SK-N-SH (cell line): ENCODE data around the gene DSG3.

Experiments used
- EP300 ChIP-seq, 2 experiments: IDR thresholded peaks; 2 replicates each; pipeline versions ENCODE4 v1.4.0 to v1.6.1; 2012; ENCODE audit warnings: borderline replicate concordance in 1 of 2, low read depth in 1 of 2, low read length in 1 of 2
- FOXM1 ChIP-seq: IDR thresholded peaks from 2 replicates; pipeline ENCODE4 v1.4.0; 2012; ENCODE audit warnings: low read depth, mild to moderate bottlenecking
- GABPA ChIP-seq: IDR thresholded peaks from 2 replicates; pipeline ENCODE4 v1.4.0; 2012; ENCODE audit warnings: low read depth, mild to moderate bottlenecking
- MXI1 ChIP-seq: IDR thresholded peaks from 2 replicates; pipeline ENCODE4 v1.6.1; 2012; ENCODE audit warnings: mild to moderate bottlenecking, low read depth, low read length, improper control_type of control experiment
- RAD21 ChIP-seq: IDR thresholded peaks from 2 replicates; pipeline ENCODE4 v1.6.1; 2012; ENCODE audit warnings: mild to moderate bottlenecking, low read length
- RCOR1 ChIP-seq: fragments of 150-350 bp; IDR thresholded peaks from 2 replicates; pipeline ENCODE4 v1.6.1; 2017; ENCODE audit warnings: antibody characterized with exemption, low read length
- TCF12 ChIP-seq: IDR thresholded peaks from 2 replicates; pipeline ENCODE4 v1.4.0; 2012
- TF ChIP-seq, protein P1 (sequence below): fragments of 150-350 bp; IDR thresholded peaks from 2 replicates; pipeline ENCODE4 v1.6.1; 2016; ENCODE audit warnings: mild to moderate bottlenecking, low read depth, low read length
- TF ChIP-seq, protein P2 (sequence below): IDR thresholded peaks from 2 replicates; pipeline ENCODE4 v1.4.0; 2012; ENCODE audit warnings: low read depth
- TF ChIP-seq, protein P3 (sequence below): fragments of 200-600 bp; sonication (generic); IDR thresholded peaks from 2 replicates; pipeline ENCODE4 v1.6.1; 2017; ENCODE audit warnings: antibody characterized with exemption, mild to moderate bottlenecking, moderate library complexity

DNA sequence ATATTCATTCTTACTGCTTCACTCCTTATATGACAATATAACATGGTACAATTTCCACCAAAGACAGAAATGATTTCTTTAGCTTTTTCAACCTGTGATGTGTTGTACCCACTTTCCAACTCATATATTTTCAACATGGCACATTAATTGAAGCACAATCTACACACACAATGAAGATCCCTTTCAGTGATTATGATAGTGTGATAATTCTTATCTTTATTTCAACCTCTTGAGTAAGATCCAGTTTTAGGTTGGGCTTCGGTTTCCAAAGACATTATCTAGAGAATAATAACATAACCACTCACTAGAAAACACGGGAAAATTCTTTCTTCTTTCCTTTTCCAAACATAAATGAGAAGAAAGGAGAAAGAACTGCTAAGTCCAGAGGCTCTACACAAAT, 3.4 kb upstream of the DSG3 start:
- TF ChIP-seq TCF12 = no peak
- TF ChIP-seq MXI1 = no peak
- TF ChIP-seq RAD21 = no peak
- TF ChIP-seq EP300 (IDR thresholded peaks at IDR 0.05; ENCODE audit: borderline replicate concordance in 1 of 2, low read depth in 1 of 2, low read length in 1 of 2) = no peak
- TF ChIP-seq FOXM1 = no peak
- no peak for TF ChIP-seq RCOR1
- TF ChIP-seq, protein P1, sequence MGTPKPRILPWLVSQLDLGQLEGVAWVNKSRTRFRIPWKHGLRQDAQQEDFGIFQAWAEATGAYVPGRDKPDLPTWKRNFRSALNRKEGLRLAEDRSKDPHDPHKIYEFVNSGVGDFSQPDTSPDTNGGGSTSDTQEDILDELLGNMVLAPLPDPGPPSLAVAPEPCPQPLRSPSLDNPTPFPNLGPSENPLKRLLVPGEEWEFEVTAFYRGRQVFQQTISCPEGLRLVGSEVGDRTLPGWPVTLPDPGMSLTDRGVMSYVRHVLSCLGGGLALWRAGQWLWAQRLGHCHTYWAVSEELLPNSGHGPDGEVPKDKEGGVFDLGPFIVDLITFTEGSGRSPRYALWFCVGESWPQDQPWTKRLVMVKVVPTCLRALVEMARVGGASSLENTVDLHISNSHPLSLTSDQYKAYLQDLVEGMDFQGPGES = no peak
- TF ChIP-seq, protein P2, sequence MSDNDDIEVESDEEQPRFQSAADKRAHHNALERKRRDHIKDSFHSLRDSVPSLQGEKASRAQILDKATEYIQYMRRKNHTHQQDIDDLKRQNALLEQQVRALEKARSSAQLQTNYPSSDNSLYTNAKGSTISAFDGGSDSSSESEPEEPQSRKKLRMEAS = no peak
- TF ChIP-seq, protein P3, sequence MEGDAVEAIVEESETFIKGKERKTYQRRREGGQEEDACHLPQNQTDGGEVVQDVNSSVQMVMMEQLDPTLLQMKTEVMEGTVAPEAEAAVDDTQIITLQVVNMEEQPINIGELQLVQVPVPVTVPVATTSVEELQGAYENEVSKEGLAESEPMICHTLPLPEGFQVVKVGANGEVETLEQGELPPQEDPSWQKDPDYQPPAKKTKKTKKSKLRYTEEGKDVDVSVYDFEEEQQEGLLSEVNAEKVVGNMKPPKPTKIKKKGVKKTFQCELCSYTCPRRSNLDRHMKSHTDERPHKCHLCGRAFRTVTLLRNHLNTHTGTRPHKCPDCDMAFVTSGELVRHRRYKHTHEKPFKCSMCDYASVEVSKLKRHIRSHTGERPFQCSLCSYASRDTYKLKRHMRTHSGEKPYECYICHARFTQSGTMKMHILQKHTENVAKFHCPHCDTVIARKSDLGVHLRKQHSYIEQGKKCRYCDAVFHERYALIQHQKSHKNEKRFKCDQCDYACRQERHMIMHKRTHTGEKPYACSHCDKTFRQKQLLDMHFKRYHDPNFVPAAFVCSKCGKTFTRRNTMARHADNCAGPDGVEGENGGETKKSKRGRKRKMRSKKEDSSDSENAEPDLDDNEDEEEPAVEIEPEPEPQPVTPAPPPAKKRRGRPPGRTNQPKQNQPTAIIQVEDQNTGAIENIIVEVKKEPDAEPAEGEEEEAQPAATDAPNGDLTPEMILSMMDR = no peak
- no peak for TF ChIP-seq GABPA
